Amygdala (tissue), 56 donors: Measurements from ENCODE around the gene ZC3H8.

Source experiments
- DNase-seq, 56 donors: peaks; one replicate each; lab custom pipeline; 2025; lab: John Stamatoyannopoulos, UW

The ZC3H8 gene

DNA sequence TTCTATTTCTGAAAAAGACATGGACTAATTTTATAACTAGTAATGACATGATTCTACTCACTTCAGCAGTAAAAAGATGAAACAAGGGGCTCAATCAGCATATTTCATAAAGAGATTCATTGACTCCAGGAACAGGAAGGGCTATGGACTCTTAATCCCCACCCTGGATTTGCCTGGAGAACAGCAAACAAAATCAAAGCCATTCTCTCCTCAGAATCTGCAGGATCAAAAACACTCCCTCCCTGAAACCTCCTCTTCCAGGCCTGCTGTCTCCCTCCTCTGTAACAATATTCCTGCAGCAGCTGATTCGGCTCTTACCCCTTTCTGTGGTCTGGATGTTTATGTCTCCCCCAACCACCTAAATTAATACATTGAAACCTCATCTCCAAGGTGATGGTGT lies 57.0 kb downstream of the ZC3H8 start:
- DNase-seq = no peak

DNA sequence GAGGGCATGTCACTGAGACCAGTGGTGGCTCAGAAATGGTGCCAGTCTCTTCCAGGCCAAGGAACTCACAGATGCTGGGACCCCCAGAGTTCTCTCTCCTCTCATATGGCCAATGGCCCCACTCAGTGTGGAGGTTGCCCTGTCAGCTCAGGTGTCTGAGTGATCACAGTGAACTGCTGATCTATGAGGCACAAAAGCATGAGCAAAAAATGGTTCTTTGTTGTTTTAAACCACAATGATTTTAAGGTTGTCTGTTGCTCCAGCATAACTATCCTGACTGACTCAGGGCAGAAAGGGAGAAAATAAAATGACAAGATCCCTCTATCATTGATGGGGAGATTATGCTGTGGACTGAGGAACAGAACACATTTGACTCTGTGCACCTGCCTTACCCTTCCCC lies 58.9 kb downstream of the ZC3H8 start:
- DNase-seq = no peak

DNA sequence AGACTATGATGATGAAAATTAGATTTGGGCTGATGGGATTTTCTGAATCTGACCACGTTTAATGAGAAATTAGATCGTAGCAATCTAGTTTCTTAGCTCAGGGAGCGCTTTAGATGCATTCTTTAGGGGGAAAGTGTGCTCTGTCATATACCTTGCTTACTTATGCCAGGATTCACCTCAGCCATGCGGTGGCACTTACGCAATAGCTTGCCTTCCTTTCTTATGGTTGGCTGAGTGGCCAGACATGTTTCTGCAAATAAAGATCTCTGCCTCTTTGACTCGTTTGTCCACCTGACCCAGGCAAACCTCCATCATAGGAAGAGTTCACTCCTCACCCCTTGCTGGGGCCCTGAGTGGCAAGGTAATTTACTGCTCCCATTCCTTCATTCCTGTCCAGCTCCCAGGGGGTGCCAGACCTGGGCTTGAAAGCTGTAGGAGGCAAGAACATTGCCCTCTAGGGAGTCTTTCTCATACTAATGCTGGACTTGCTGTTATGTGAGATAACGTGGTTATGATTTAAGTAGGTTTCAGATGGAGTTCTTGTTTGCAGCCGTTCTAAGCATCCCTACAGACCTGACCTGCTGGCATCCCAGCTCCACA lies 59.6 kb downstream of the ZC3H8 start:
- no peak for DNase-seq

DNA sequence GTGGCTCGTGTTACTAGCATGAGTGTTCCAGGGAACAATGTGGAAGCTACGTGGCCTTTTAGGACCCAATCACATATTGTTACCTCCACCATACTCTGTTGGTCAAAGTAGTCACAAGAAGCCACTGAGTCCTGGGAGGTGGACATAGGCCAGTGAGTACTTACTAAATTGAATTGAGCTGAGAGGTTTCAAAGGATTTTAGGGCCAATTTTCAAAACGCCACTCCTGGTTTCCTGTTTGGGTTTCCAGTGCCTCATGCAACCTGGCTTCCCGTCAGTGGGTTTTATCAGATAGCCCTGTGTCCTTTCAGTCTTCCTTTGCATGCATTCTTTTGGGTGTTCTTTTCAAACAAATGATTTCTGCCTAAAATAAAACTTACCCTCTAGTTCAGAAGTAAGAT lies 60.4 kb downstream of the ZC3H8 start:
- no peak for DNase-seq

DNA sequence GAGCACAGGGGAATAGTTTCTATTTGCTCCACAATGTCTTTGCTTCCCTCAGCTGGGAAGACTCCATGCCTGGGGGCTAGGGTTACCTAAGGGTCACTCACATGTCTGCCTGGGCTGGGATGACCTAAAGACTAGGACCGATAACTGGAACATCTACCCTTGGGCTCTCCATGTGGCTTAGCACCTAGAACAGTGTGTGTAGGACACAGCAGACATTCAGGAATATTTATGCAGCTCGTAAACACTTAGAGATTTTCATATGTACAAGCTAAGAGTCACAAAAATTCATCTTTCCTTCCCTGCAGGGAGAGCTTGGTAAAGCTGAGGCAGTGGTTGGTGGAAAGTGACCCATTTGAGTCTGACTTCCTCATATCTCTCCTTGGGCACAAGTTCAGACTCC lies 60.8 kb downstream of the ZC3H8 start:
- DNase-seq = no peak

DNA sequence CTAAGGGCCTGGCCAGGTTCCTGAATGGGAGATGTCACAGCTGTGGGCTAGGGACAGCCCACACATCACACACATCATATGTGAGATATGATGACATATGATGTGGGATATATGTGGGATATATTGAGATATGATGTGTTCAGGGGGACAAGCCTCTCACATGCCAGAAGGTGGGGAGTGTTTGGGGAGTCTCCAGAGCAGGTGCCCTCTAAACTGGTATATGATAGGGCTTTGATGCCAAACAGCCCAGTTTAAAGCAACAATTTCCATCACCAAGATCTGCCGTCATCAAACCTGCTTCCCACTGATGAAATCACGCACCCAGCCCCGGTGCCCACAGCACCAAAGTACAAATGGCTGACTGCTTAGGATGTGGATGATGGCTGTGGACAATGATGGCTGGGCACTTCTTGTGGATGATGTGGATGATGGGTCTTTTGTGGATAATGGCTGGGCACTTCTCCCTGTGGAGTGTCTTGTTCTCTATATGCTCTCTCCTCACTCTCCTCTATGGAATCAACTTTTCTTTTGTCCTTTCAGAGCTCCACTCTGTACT lies 65.8 kb downstream of the ZC3H8 start:
- DNase-seq = no peak

DNA sequence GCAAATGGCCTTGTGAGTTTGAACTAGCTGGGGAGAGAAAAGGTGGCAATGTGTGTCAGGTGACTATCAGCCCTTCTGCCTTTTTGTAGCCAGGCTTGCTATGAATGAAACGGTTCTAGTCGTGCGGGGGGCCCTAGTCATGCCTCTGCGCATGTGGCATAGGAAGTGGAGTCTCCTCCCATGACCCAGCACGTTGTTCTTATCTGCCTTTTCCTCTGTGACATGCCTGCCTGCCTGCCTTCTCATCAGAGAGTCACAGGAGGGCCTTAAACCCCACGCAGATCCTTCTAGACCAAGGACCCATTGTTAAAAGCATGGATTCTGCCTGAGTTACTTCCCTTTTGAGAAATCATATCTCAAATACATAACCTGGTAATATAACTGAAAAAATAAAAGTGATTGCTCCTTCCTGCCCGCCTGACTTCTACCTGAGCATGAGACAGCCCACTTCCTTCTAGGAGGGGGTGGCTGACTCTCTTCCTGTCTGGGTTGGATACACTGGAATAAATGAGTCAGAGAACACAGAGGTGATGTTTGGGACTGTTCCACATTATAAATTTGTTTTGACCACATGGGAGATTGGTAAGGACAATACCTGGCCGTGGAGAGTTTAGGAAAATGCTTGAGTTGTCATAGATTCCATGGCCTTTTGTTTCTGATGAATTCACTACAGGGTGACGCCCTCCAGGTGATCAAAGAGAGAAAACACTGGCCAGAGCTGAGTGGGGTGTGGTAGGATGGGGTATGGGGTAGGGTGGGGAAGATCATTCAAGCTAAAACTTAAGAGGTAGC lies 66.8 kb downstream of the ZC3H8 start:
- DNase-seq = no peak

DNA sequence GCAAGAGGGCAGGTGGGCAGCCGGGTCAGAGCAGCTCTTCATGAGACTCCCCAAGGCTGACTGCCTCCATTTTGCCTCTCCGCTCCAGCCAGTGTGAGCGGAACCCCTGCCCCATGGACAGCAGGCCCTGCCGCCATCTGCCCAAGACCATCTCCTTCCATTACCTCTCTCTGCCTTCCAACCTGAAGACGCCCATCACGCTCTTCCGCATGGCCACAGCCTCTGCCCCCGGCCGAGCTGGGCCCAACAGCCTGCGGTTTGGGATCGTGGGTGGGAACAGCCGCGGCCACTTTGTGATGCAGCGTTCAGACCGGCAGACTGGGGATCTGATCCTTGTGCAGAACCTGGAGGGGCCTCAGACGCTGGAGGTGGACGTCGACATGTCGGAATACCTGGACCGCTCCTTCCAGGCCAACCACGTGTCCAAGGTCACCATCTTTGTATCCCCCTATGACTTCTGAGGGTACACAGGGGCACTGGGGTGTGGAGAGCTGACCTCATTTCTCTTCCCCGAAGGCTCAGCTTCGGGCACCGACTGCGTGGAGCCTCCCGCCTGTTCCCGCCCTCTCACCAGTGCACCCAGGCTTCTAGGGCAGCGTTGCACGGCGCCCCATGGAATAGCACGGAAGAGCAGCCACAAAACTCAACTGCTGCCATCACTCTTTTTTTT lies 67.7 kb downstream of the ZC3H8 start:
- no peak for DNase-seq

DNA sequence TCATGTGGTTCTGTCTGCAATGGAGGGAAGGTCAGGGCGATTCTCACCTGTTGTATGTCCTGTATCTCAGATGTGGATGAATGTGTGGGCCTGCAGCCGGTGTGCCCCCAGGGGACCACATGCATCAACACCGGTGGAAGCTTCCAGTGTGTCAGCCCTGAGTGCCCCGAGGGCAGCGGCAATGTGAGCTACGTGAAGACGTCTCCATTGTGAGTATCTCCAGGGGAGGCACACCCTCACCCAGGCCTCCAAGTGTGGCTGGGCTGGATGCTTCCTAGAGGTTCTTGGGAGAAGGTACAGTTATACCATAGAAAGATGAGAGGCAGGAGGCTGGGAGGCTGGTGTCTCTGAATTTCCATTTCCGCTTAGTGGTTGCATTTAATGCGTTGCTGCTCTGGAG lies 69.7 kb downstream of the ZC3H8 start:
- DNase-seq = no peak

DNA sequence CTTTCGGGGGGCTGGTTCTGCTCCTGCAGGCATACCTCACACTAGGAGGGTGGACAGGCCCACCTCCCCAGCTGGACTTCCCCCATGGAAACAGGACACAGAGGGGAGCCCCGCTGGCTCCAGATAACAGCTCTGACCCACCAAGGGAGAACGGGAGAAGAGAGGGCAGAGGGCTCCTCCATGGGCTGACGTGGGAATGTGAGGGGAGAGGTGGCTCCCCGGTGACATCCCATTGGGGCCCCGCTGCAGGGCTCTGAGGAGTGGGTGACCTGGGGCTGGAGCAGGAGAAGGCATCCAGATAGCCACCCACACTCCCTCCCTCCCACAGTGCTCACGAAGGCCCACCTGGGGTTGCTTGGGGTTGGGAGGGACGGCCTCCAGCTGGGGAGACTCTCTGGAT lies 70.7 kb downstream of the ZC3H8 start:
- no peak for DNase-seq

DNA sequence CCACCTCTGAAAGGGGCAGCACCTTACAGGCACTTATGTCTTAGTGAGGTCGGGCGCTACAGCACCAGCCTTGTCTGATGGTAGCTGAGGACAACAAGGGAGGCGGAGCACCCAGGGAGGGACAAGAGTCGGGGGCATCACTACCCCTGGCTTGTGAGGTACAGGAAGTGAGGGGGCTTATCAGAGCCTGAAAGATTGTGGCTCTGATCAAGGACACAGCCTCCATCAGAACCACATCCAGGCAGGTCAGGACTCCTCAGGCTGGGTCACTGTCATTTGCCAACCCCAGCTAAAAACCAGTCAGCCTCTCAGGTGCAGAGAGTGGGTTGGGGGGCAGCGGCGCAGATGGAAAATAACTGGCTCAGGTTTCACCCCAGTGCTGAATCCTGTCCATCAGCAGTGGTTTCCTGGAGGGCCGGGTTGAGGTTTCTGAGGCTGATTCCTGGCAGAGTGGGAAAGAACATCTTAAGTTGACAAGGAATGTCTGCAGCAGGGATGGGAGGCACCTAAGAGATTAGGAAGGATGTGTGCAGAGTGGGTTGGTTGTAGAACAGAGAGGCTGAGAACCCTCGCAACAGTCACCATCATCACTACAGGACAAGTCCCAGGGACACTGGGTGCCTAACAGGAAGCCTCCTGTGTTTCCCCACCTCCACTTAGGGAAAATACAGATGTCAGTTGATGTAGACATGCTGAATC lies 71.4 kb downstream of the ZC3H8 start:
- no peak for DNase-seq

DNA sequence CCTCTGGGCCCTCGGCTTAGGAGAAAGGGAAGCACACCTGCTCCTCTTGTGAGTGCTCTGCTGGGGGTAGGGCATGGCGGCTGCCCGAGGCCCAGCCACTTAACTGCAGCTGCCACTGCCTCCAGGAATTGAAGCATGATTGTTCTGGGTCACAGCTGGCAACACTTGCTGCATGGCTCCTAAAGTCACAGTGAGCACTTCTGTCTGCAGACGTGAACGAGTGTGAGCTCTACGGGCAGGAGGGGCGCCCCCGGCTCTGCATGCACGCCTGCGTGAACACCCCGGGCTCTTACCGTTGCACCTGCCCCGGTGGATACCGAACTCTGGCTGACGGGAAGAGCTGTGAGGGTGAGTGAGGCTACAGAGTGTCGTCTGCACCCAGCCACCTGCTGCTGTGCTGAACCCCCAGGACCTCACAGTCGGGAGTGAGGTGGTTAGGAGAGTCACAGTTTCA lies 72.2 kb downstream of the ZC3H8 start:
- no peak for DNase-seq

DNA sequence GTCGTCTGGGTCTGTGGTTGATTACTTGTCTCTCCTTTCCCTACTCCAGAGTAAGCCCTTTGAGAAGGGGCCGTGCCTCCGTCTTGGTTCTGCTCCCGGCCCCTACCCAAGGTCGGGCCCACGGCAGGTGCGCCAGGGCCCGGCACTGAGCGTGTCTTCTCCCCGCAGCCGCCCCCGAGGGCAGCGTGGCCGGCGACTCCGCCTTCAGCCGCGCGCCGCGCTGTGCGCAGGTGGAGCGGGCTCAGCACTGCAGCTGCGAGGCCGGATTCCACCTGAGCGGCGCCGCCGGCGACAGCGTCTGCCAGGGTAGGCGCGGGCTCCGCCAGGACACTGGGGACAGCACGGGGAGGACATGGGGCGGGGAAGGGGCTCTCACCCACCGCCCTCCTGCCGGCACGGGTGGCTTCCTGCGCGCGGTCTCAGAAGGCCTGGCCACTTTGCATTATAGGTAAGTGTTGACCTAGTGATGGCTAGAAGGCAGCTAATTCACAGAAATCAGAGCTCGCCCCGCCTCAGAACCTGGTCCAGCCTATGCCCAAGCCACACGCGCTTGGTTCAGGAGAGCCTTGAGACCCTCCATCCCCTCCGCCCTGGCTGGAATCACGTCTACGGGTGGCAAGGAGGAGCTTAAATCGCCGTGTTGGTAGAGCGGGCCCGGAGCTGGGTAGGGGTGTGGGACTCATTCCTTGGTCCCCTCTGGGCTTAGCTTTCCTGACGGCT lies 73.1 kb downstream of the ZC3H8 start:
- no peak for DNase-seq

DNA sequence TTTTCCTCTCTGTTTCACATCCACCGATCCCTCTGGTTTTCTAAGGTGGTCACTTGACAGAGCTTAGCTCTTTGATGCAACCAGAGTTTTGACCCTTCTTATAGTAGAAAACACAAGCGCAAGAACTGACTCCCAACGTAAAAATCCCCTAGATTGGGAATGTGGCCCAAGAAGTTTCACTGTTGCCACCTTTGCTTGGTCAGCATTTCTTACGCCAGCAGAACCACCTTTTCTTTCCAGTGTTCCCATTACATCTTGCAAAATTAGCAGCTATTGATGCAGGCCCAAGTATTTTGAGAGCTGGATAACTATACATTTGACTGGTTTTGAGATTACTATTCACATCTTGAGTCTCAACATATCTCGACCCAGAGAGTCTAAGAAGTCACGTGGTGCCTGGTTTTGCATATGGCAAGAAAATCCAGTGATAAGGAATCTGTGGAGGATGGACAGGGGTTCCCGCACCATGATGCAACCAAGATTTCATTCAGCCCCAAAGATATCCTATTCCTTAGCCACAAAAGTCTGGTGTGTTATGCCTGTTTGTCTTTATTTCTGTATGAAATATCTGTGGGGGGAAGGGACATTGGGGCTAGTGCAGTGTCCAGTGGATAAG lies 78.8 kb downstream of the ZC3H8 start:
- no peak for DNase-seq

DNA sequence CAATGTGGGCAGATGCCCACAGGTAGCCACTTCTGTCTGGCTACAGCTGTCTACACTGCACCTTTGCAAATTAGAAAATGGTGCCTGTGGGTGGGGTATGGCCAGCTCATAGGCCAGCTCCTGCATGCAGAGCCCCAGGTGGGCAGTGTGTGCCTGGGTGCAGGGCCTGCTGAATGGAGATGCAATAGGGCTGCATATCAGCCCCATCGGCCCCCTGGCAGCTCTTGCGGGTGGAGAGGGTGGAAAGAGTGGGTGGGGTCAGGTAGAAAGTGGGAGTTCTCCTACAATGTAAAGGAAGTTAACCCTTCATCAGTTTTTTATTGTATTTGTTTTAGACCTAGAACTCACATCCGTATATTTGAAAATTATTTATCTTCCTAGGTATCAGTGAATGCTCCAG lies 79.5 kb downstream of the ZC3H8 start:
- DNase-seq = no peak

DNA sequence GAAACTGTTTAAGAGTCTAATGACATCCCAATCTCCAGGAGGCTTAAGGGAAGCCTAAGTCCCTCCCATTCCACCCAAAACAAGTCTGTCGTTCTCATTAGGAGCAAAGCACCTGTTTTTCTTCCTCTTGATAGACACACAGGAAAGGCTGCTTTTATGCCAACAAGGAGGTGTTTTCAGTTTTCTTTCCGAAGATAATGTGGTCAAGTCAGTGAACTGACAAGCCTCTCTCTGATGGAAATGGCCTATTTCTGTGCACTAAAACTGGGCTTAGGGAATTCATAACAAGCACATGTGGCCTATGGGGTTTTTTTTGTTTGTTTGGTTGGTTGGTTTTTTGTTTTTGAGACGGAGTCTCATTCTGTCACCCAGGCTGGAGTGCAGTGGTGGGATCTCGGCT lies 80.5 kb downstream of the ZC3H8 start:
- no peak for DNase-seq

DNA sequence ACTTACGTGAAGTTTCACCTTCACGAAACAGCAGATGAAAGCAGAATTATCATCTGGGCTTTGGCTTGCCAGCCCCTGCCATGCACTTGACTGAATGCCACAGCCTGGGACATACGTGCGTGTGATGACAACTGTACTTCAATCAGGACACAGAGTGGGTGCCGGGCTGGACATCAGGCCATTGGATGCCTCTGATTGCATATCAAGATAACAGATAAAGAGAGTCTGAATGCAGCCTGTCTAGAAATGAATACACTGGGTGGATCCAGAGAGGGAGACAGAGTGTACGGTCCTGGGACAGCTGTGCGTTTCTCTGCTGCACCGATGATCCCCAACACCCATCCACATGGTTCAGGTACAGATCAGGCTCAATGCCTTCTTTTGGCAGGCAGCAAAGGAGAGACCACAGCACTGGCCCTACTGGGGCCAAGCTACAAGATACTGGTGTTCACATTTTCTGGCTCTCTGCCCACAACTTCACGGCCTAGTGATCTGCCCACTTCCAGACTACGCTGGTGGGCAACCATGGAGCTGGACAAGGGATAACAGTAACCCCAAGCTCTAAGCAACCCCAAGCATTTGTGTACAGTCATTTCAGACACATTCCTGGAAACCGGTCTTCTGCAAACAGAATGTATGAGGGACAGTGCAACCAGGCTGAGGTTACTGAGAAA lies 81.1 kb downstream of the ZC3H8 start:
- no peak for DNase-seq

DNA sequence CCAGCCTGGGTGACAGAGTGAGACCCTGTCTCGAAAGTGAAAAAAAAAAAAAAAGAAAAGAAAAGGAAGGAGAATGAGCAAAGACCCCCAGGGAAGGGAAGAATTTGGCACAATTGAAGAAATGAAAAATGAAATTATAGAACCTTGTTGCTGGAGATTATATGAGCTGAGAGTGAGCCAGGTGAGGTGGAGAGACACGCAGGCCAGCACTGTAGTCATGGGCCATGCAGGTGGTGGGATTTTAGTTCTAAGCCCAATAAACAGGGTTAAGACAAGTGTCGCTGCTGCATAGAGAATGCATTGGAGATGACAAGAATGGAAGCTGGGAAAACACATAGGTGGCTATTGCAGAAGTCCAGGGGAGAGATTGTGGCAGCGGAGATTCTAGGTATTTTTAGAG lies 84.3 kb downstream of the ZC3H8 start:
- no peak for DNase-seq

DNA sequence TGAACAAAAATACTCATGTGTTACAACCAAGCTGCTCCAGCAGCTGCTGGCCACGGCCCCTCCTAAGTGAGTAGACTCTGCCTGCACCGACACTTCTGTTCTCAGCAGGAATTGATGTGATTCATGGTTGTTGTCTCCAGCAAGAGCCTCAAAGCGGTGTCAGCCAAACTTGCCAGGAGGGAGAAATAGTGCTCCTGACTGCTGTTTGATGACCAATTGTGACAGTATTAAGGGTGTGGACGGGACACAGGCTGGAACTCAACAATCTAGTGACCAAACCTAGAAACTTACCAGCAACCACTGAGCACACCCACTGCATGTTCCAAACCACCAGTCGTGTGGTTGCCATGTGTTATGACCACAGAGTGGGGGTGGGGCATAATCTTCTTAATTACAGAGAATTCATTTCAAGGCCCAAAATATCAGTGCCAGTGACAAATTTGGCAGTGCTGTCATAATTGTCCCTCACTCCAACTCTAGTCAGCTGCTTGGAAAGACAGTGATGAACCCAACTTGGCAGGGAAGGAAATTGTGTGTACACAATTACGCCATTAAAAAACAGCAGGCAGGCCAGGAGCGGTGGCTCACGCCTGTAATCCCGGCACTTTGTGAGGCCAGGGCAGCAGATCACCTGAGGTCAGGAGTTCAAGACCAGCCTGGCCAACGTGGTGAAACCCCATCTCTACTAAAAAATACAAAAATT lies 86.3 kb downstream of the ZC3H8 start:
- no peak for DNase-seq
